SHP77 (cell line): ENCODE data around the gene PPP6R1.
A peak's percentile ranks its signal among the peaks of the same experiment; 100 is the strongest.

Experiments
- DNase-seq, 2 experiments: peaks; one replicate each; lab custom pipeline; 2025; lab: John Stamatoyannopoulos, UW

Gene PPP6R1

GRCh38 chr19:55258828-55259539 is at the start of gene PPP6R1:
TSS of gene PPP6R1 (minus strand) at chr19:55259017. CDS start at chr19:55247103, 11,914 bp downstream.
- peak; percentile 97 for DNase-seq

- no peak for DNase-seq
Observed at GRCh38 chr19:55308281-55308680, 49.5 kb upstream of the PPP6R1 start.

GRCh38 chr19:55306712-55307111 is 47.9 kb upstream of the PPP6R1 start:
- no peak for DNase-seq

- DNase-seq, result no peak
Observed at GRCh38 chr19:55305983-55306562, 47.3 kb upstream of the PPP6R1 start.

- peak in 1 of 2 experiments; percentile 38 for DNase-seq
Observed at GRCh38 chr19:55305491-55305890, 46.7 kb upstream of the PPP6R1 start.

- DNase-seq, result no peak
Observed at GRCh38 chr19:55304980-55305379, 46.2 kb upstream of the PPP6R1 start.

- peak; percentile 14 to 29 for DNase-seq
Observed at GRCh38 chr19:55304279-55304978, 45.6 kb upstream of the PPP6R1 start.

GRCh38 chr19:55303477-55303876 is 44.7 kb upstream of the PPP6R1 start:
- DNase-seq, result no peak

- DNase-seq, result no peak
Observed at GRCh38 chr19:55302318-55302703, 43.5 kb upstream of the PPP6R1 start.

- peak; percentile 66 to 70 for DNase-seq
Observed at GRCh38 chr19:55301459-55302317, 42.9 kb upstream of the PPP6R1 start.

GRCh38 chr19:55300886-55301458 is 42.2 kb upstream of the PPP6R1 start:
- DNase-seq, result no peak

GRCh38 chr19:55299991-55300390 is 41.2 kb upstream of the PPP6R1 start:
- no peak for DNase-seq

GRCh38 chr19:55297267-55297666 is 38.5 kb upstream of the PPP6R1 start:
- DNase-seq, result no peak

GRCh38 chr19:55289117-55289796 is 30.4 kb upstream of the PPP6R1 start:
- no peak for DNase-seq

- DNase-seq, result no peak
Observed at GRCh38 chr19:55287361-55288079, 28.7 kb upstream of the PPP6R1 start.

GRCh38 chr19:55285229-55285890 is 26.5 kb upstream of the PPP6R1 start:
- DNase-seq, result no peak

- no peak for DNase-seq
Observed at GRCh38 chr19:55284405-55285058, 25.7 kb upstream of the PPP6R1 start.

- peak; percentile 35 to 54 for DNase-seq
Observed at GRCh38 chr19:55283548-55284377, 24.9 kb upstream of the PPP6R1 start, which contains the start of gene BRSK1. TSS of gene BRSK1 (plus strand) at chr19:55283997. CDS start at chr19:55284443, 446 bp downstream.
